ENCODE data around the gene WDR82.

Gene WDR82

DNA sequence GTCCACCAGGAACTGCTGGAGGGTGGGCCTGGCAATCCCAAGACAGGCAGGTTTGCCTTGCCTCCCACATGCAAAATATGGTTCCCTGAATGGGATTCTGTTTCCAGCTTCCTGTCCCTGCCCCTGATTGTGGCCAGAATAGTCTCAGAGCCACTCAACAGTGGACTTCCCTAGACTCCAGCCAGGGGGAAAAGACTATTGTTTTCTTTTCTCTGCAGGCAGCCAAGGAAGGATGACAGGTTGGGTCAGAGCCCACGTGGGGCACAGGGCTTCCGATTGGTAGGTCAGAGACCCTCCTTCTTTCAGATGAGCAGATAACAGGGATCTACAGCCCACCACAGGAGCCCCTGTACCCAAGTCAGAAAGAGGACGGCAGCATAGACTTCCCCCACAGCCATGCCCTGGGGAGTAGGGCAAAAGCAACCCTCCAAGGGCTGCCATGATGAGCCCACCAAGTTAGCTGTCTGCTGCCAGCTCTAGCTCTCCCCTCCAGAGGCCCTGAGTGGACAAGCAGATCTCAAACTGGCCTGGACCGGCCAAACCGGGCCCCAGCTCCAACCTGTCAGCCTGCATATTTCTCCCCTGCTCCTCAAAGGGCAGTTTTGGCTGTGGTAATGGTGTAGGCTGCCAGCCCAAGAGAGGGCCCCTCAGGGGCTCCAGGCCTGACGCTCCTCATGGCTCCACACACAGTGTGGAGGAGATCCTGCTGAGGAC lies 59.4 kb downstream of the WDR82 start:
- Histone ChIP-seq H3K27me3 (ENCODE audit: insufficient read depth, low read length, poor library complexity, severe bottlenecking) (no peaks in the 10 kb centered on the region), H3K9me2 (replicated peaks; ENCODE audit: low read depth, low read length) (no peaks in the 10 kb centered on the region), H3K9ac (ENCODE audit: low read depth, low read length, poor library complexity, severe bottlenecking) (peak overlapping the region; percentile 70), H3K4me2 (ENCODE audit: low read depth, low read length, poor library complexity, severe bottlenecking) (peak overlapping the region; percentile 98), H3K4me3 (ENCODE audit: low read length, poor library complexity, severe bottlenecking) (peak overlapping the region; percentile 74), H4K20me1 (ENCODE audit: insufficient read depth, low read length, poor library complexity, severe bottlenecking) (no peaks in the 10 kb centered on the region), H3F3A (ENCODE audit: low read depth) (peaks cover 13% of the 10 kb centered on the region; the same call in 1 of the 2 replicates), H3K9me3 (ENCODE audit: insufficient read depth, low read depth, low read length) (no peaks in the 10 kb centered on the region), H3K36me3 (ENCODE audit: insufficient read depth, low read length) (peaks cover 16% of the 10 kb centered on the region; the same call in 1 of the 2 replicates), H3K79me2 (ENCODE audit: insufficient read depth, low read length) (peaks cover 38% of the 10 kb centered on the region), H3K4me1 (ENCODE audit: insufficient read depth, low read length, poor library complexity, severe bottlenecking) (peaks cover 67% of the 10 kb centered on the region), H2AFZ (ENCODE audit: low read length) (0 out of 2 replicates have a peak overlapping the region, but pooled peaks have one; percentile 35)
- no peak for TF ChIP-seq EZH2phosphoT487 (IDR thresholded peaks at IDR 0.05; ENCODE audit: borderline replicate concordance)
- TF ChIP-seq, protein P1, sequence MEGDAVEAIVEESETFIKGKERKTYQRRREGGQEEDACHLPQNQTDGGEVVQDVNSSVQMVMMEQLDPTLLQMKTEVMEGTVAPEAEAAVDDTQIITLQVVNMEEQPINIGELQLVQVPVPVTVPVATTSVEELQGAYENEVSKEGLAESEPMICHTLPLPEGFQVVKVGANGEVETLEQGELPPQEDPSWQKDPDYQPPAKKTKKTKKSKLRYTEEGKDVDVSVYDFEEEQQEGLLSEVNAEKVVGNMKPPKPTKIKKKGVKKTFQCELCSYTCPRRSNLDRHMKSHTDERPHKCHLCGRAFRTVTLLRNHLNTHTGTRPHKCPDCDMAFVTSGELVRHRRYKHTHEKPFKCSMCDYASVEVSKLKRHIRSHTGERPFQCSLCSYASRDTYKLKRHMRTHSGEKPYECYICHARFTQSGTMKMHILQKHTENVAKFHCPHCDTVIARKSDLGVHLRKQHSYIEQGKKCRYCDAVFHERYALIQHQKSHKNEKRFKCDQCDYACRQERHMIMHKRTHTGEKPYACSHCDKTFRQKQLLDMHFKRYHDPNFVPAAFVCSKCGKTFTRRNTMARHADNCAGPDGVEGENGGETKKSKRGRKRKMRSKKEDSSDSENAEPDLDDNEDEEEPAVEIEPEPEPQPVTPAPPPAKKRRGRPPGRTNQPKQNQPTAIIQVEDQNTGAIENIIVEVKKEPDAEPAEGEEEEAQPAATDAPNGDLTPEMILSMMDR (conservative IDR thresholded peaks at IDR 0.05; ENCODE audit: low read length), result no peak

DNA sequence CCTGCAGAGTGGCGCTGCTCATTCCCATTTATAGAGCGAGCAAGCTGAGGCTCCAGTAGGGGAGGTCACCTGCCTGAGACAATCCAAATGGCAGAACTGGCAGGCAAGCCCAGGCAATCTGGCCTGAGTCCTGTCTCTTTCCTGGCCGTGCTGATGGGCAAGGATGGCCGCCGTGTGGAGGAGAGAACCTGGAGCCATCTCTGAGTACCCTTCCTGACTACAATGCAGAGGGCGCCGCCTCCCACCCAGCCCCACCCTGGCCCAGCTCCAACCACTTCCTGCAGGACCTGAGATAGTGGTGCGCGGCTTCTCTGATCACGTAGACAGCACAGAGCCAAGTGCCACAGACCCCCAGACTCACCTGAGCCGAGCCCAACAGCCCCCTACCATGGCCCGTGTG lies 60.0 kb downstream of the WDR82 start:
- no peak for TF ChIP-seq EZH2phosphoT487 (IDR thresholded peaks at IDR 0.05; ENCODE audit: borderline replicate concordance)
- TF ChIP-seq, protein P1 (conservative IDR thresholded peaks at IDR 0.05; ENCODE audit: low read length), result no peak
- Histone ChIP-seq H2AFZ (ENCODE audit: low read length) (0 out of 2 replicates have a peak overlapping the region, but pooled peaks have one; percentile 35), H3K4me1 (ENCODE audit: insufficient read depth, low read length, poor library complexity, severe bottlenecking) (peaks cover 63% of the 10 kb centered on the region), H3K9ac (ENCODE audit: low read depth, low read length, poor library complexity, severe bottlenecking) (peak overlapping the region; percentile 70), H3K4me3 (ENCODE audit: low read length, poor library complexity, severe bottlenecking) (peak overlapping the region; percentile 74), H3K9me3 (ENCODE audit: insufficient read depth, low read depth, low read length) (no peaks in the 10 kb centered on the region), H3K36me3 (ENCODE audit: insufficient read depth, low read length) (peaks cover 22% of the 10 kb centered on the region; the same call in 1 of the 2 replicates), H3K4me2 (ENCODE audit: low read depth, low read length, poor library complexity, severe bottlenecking) (peak overlapping the region; percentile 98), H3K9me2 (replicated peaks; ENCODE audit: low read depth, low read length) (no peaks in the 10 kb centered on the region), H4K20me1 (ENCODE audit: insufficient read depth, low read length, poor library complexity, severe bottlenecking) (no peaks in the 10 kb centered on the region), H3K27me3 (ENCODE audit: insufficient read depth, low read length, poor library complexity, severe bottlenecking) (no peaks in the 10 kb centered on the region), H3K79me2 (ENCODE audit: insufficient read depth, low read length) (peaks cover 31% of the 10 kb centered on the region), H3F3A (ENCODE audit: low read depth) (peaks cover 13% of the 10 kb centered on the region; the same call in 1 of the 2 replicates)

DNA sequence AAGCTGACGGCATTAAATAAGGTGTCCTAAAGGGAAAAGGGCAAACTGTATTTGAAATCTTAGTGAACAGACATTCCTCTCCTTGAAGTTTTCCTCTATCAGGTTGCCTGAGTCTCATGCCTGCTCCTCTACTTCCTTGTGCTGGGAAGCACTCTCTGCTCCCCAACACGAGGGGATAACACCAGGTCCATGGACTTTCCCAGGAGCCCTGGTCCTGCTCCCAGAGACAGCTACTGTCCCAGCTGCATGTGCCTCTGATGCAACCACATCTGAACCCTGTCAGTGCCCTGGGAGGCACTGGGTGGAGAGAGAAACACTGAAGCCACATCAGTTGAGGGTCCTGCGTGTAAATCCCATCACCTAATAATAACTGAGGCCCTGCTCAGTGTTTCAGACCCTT lies 60.4 kb downstream of the WDR82 start:
- no peaks in the 10 kb centered on the region for H3K27me3 ChIP-seq (ENCODE audit: insufficient read depth, low read length, poor library complexity, severe bottlenecking)
- peaks cover 13% of the 10 kb centered on the region; the same call in 1 of the 2 replicates for H3F3A ChIP-seq (ENCODE audit: low read depth)
- H3K9me3 ChIP-seq (ENCODE audit: insufficient read depth, low read depth, low read length), result no peaks in the 10 kb centered on the region
- peaks cover 27% of the 10 kb centered on the region for H3K79me2 ChIP-seq (ENCODE audit: insufficient read depth, low read length)
- no peaks in the 10 kb centered on the region for H4K20me1 ChIP-seq (ENCODE audit: insufficient read depth, low read length, poor library complexity, severe bottlenecking)
- TF ChIP-seq EZH2phosphoT487 (IDR thresholded peaks at IDR 0.05; ENCODE audit: borderline replicate concordance), result no peak
- TF ChIP-seq, protein P1 (conservative IDR thresholded peaks at IDR 0.05; ENCODE audit: low read length), result no peak
- H3K9me2 ChIP-seq (replicated peaks; ENCODE audit: low read depth, low read length), result no peaks in the 10 kb centered on the region
- peaks cover 60% of the 10 kb centered on the region for H3K4me1 ChIP-seq (ENCODE audit: insufficient read depth, low read length, poor library complexity, severe bottlenecking)
- H3K9ac ChIP-seq (ENCODE audit: low read depth, low read length, poor library complexity, severe bottlenecking), result peak overlapping the region; percentile 70
- peak overlapping the region; percentile 74 for H3K4me3 ChIP-seq (ENCODE audit: low read length, poor library complexity, severe bottlenecking)
- H3K36me3 ChIP-seq (ENCODE audit: insufficient read depth, low read length), result peaks cover 26% of the 10 kb centered on the region; the same call in 1 of the 2 replicates
- no peak overlapping the region for H2AFZ ChIP-seq (ENCODE audit: low read length)
- H3K4me2 ChIP-seq (ENCODE audit: low read depth, low read length, poor library complexity, severe bottlenecking), result peak overlapping the region; percentile 98
